Measurements from ENCODE around the gene DNMT3B. TPM values are rescaled to one million over a fixed set of nuclear protein-coding genes. Genes with fewer than 3 reads are reported as not detected.

Gene DNMT3B
- total RNA-seq, 1 experiment from 2014 or later: 7.3 TPM

GRCh38 chr20:32779500-32780211, 17.5 kb downstream of the DNMT3B start:
- no peak overlapping the region for H3K4me3 ChIP-seq (ENCODE audit: low read length)
- no peaks in the 10 kb centered on the region for H3K9me2 ChIP-seq (replicated peaks; ENCODE audit: low read length)
- H3K36me3 ChIP-seq (ENCODE audit: low read depth, low read length): peaks cover 5% of the 10 kb centered on the region
- DNase-seq (no peak), ATAC-seq (no peak)
- TF ChIP-seq, protein P1, sequence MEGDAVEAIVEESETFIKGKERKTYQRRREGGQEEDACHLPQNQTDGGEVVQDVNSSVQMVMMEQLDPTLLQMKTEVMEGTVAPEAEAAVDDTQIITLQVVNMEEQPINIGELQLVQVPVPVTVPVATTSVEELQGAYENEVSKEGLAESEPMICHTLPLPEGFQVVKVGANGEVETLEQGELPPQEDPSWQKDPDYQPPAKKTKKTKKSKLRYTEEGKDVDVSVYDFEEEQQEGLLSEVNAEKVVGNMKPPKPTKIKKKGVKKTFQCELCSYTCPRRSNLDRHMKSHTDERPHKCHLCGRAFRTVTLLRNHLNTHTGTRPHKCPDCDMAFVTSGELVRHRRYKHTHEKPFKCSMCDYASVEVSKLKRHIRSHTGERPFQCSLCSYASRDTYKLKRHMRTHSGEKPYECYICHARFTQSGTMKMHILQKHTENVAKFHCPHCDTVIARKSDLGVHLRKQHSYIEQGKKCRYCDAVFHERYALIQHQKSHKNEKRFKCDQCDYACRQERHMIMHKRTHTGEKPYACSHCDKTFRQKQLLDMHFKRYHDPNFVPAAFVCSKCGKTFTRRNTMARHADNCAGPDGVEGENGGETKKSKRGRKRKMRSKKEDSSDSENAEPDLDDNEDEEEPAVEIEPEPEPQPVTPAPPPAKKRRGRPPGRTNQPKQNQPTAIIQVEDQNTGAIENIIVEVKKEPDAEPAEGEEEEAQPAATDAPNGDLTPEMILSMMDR (conservative IDR thresholded peaks at IDR 0.05; ENCODE audit: low read depth, low read length): peak; percentile 17; the same call in 1 of the 2 replicates
- no peak for TF ChIP-seq EZH2 (IDR thresholded peaks at IDR 0.05; ENCODE audit: low read length, unreplicated experiment)
- H3K4me1 ChIP-seq (ENCODE audit: insufficient read depth, low read length): peaks cover 14% of the 10 kb centered on the region
- intact Hi-C loops (cut with micrococcal nuclease): no loop called here
- no peak overlapping the region for H3K9ac ChIP-seq (ENCODE audit: low read length)
- no peak overlapping the region for H3K4me2 ChIP-seq (ENCODE audit: low read length)
- H4K20me1 ChIP-seq (ENCODE audit: low read length): no peaks in the 10 kb centered on the region
- H3K79me2 ChIP-seq (ENCODE audit: low read length): no peaks in the 10 kb centered on the region
- ChIA-PET CTCF (interaction anchor here (3.7 kb wide), 1 partner anchor 106 kb away, joined by 83 read pairs; the partner anchor contains the start of gene C20orf203), POLR2A (ENCODE audit: unreplicated experiment) (no interaction called here)
- no peaks in the 10 kb centered on the region for H3K9me3 ChIP-seq (ENCODE audit: low read length)
- H3K27me3 ChIP-seq (ENCODE audit: low read length): no peaks in the 10 kb centered on the region
- BruUV-seq (replicated peaks): no TSS peak
- no peaks in the 10 kb centered on the region for H3F3A ChIP-seq (ENCODE audit: low read length, unreplicated experiment)
- H3K27ac ChIP-seq (ENCODE audit: low read length): no peak overlapping the region
- no peak overlapping the region for H2AFZ ChIP-seq (ENCODE audit: low read length)

- H3K4me1 ChIP-seq (ENCODE audit: insufficient read depth, low read length): peaks cover 14% of the 10 kb centered on the region
- H3K27ac ChIP-seq (ENCODE audit: low read length): no peak overlapping the region
- no peak overlapping the region for H3K4me3 ChIP-seq (ENCODE audit: low read length)
- no peak for ATAC-seq
- H3F3A ChIP-seq (ENCODE audit: low read length, unreplicated experiment): no peaks in the 10 kb centered on the region
- POLR2A ChIA-PET (ENCODE audit: unreplicated experiment): no interaction called here
- no TSS peak for BruUV-seq (replicated peaks)
- no peaks in the 10 kb centered on the region for H3K9me3 ChIP-seq (ENCODE audit: low read length)
- H3K27me3 ChIP-seq (ENCODE audit: low read length): no peaks in the 10 kb centered on the region
- H2AFZ ChIP-seq (ENCODE audit: low read length): no peak overlapping the region
- H3K4me2 ChIP-seq (ENCODE audit: low read length): no peak overlapping the region
- no peaks in the 10 kb centered on the region for H3K9me2 ChIP-seq (replicated peaks; ENCODE audit: low read length)
- H4K20me1 ChIP-seq (ENCODE audit: low read length): no peaks in the 10 kb centered on the region
- CTCF ChIA-PET: no interaction called here
- TF ChIP-seq EZH2 (IDR thresholded peaks at IDR 0.05; ENCODE audit: low read length, unreplicated experiment) (no peak), EZH2phosphoT487 (IDR thresholded peaks at IDR 0.05; ENCODE audit: borderline replicate concordance, low read length) (no peak)
- TF ChIP-seq, protein P1 (conservative IDR thresholded peaks at IDR 0.05; ENCODE audit: low read depth, low read length): no peak
- no peak for DNase-seq
- intact Hi-C loops (cut with micrococcal nuclease): no loop called here
- no peaks in the 10 kb centered on the region for H3K79me2 ChIP-seq (ENCODE audit: low read length)
- H3K36me3 ChIP-seq (ENCODE audit: low read depth, low read length): peaks cover 5% of the 10 kb centered on the region
- no peak overlapping the region for H3K9ac ChIP-seq (ENCODE audit: low read length)
These were observed 18.1 kb downstream of the DNMT3B start for GRCh38 chr20:32780278-32780677.
